Panc1 (cell line): Measurements from ENCODE around the gene HRH2. TPM values are rescaled to one million over a fixed set of nuclear protein-coding genes. Genes with fewer than 3 reads are reported as not detected.
A peak's percentile ranks its signal among the peaks of the same experiment; 100 is the strongest.

Experiments used
- ATAC-seq: fragments of 200-7000 bp; cut with Tn5 transposase; 2 replicates; pipeline ENCODE4 v1.9.1; 2020; ENCODE audit warnings: mild to moderate bottlenecking, moderate library complexity
- BruUV-seq: library from RNA; stranded (reverse); fragments of 400-500 nt; replicated peaks from 2 replicates; lab custom pipeline; 2021; lab: Mats Ljungman, UMichigan
- CTCF ChIA-PET: fragments of 300-600 bp; sonication (Branson Sonifier 250); formaldehyde crosslinking; loops from one replicate; lab custom pipeline; 2022; ENCODE audit warnings: antibody characterized with exemption; lab: Charles Lee
- POLR2A ChIA-PET: fragments of 300-600 bp; sonication (Branson Sonifier 250); formaldehyde crosslinking; loops from one replicate; lab custom pipeline; 2022; ENCODE audit warnings: antibody characterized with exemption; lab: Charles Lee
- DNase-seq: peaks from one replicate; pipeline ENCODE4 v3.0.0-alpha.2; 2010; ENCODE audit warnings: low read depth, low spot score
- H3K27ac ChIP-seq: 2 replicates; pipeline ENCODE4 v1.5.1; 2011; ENCODE audit warnings: mild to moderate bottlenecking, low read length, inconsistent platforms
- H3K27me3 ChIP-seq: fragments of 200-500 bp; sonication (Bioruptor generic); 2 replicates; pipeline ENCODE4 v1.6.0; 2014; ENCODE audit warnings: low read length, inconsistent platforms; ENCODE audit not compliant: control insufficient read depth, insufficient read depth
- H3K36me3 ChIP-seq: fragments of 200-500 bp; sonication (Bioruptor generic); 2 replicates; pipeline ENCODE4 v1.5.1; 2014; ENCODE audit warnings: inconsistent platforms, mild to moderate bottlenecking, low read length, moderate library complexity; ENCODE audit not compliant: control insufficient read depth, insufficient read depth
- H3K4me1 ChIP-seq: 2 replicates; pipeline ENCODE4 v1.5.1; 2011; ENCODE audit warnings: inconsistent platforms, mild to moderate bottlenecking, low read length, moderate library complexity; ENCODE audit not compliant: control insufficient read depth, insufficient read depth
- H3K4me3 ChIP-seq, 2 experiments: 2 replicates each; pipeline ENCODE4 v1.5.1; 2011 to 2012; ENCODE audit warnings: low read depth in 2 of 2, low read length in 2 of 2, mild to moderate bottlenecking in 2 of 2, inconsistent platforms in 1 of 2, moderate library complexity in 1 of 2
- H3K9me3 ChIP-seq: fragments of 200-500 bp; sonication (Bioruptor generic); 2 replicates; pipeline ENCODE4 v1.5.1; 2014; ENCODE audit warnings: low read depth, mild to moderate bottlenecking, inconsistent platforms, low read length, moderate library complexity; ENCODE audit not compliant: control insufficient read depth, insufficient read depth
- CTCF ChIP-seq: fragments of 450-650 bp; IDR thresholded peaks from 2 replicates; pipeline ENCODE4 v1.5.1; 2017; ENCODE audit warnings: mild to moderate bottlenecking
- POLR2AphosphoS5 ChIP-seq: IDR thresholded peaks from 2 replicates; pipeline ENCODE4 v1.6.1; 2012; ENCODE audit warnings: mild to moderate bottlenecking, low read depth, low read length, moderate library complexity
- REST ChIP-seq, 2 experiments: IDR thresholded peaks; 2 replicates each; pipeline ENCODE4 v1.6.1; 2011 to 2012; ENCODE audit warnings: low read depth in 2 of 2, control low read depth in 1 of 2, low read length in 1 of 2, mild to moderate bottlenecking in 1 of 2, moderate library complexity in 1 of 2; ENCODE audit not compliant: insufficient read depth in 1 of 2
- SIN3A ChIP-seq: IDR thresholded peaks from 2 replicates; pipeline ENCODE4 v1.6.1; 2012; ENCODE audit warnings: low read depth, mild to moderate bottlenecking, low read length, moderate library complexity, borderline replicate concordance; ENCODE audit not compliant: insufficient read depth
- TCF7L2 ChIP-seq: IDR thresholded peaks from 2 replicates; pipeline ENCODE4 v1.6.1; 2011; ENCODE audit warnings: mild to moderate bottlenecking, low read depth, low read length, inconsistent platforms
- in situ Hi-C: cut with HindIII; loops from 2 replicates; pipeline ENCODE4 v1.10.0; 2016; ENCODE audit warnings: low sequenced_read_pairs, low pct_unique_long_range_greater_than_20kb
- intact Hi-C: fragments of 100-400 bp; cut with micrococcal nuclease; formaldehyde crosslinking; loops from one replicate; pipeline ENCODE4 v1.10.0; 2022; ENCODE audit not compliant: unreplicated experiment
- total RNA-seq: library from RNA; stranded (reverse); gene quantifications from one replicate; pipeline ENCODE4 v1.2.1, GENCODE V29; 2021; ENCODE audit not compliant: unreplicated experiment

The HRH2 gene
- total RNA-seq, 1 experiment from 2014 or later, result 0.33 TPM

- TF ChIP-seq POLR2AphosphoS5 (no peak), CTCF (no peak), SIN3A (no peak), REST (IDR thresholded peaks at IDR 0.05; ENCODE audit: insufficient read depth in 1 of 2, low read depth in 2 of 2, low read length in 1 of 2) (no peak), TCF7L2 (no peak)
- intact Hi-C loops, result loop anchor here (10.0 kb wide), 1 partner anchor 132 kb away; the partner anchor contains the start of gene CPLX2
- Histone ChIP-seq H3K36me3 (no peaks in the 10 kb centered on the region), H3K4me3 (no peak overlapping the region), H3K9me3 (no peaks in the 10 kb centered on the region), H3K4me1 (no peaks in the 10 kb centered on the region), H3K27me3 (peaks cover 13% of the 10 kb centered on the region), H3K27ac (no peak overlapping the region)
- ATAC-seq, result no peak
- BruUV-seq, result no TSS peak
- in situ Hi-C loops, result no loop called here
- CTCF ChIA-PET, result no interaction called here
- DNase-seq, result no peak
- POLR2A ChIA-PET, result interaction anchor here (0.6 kb wide), 1 partner anchor 319 kb away, joined by 18 read pairs; no protein-coding TSS in a partner anchor
Observed at GRCh38 chr5:175742290-175742994, 84.6 kb downstream of the HRH2 start.

- in situ Hi-C loops (no loop called here), intact Hi-C loops (loop anchor here (10.0 kb wide), 1 partner anchor 131 kb away; the partner anchor contains the start of gene CPLX2)
- POLR2A ChIA-PET, result no interaction called here
- H3K4me3 ChIP-seq, result no peak overlapping the region
- no peaks in the 10 kb centered on the region for H3K36me3 ChIP-seq
- no peaks in the 10 kb centered on the region for H3K9me3 ChIP-seq
- no TSS peak for BruUV-seq
- no peaks in the 10 kb centered on the region for H3K4me1 ChIP-seq
- no peak for TF ChIP-seq TCF7L2
- no peak for TF ChIP-seq SIN3A
- TF ChIP-seq REST (IDR thresholded peaks at IDR 0.05; ENCODE audit: insufficient read depth in 1 of 2, low read depth in 2 of 2, low read length in 1 of 2), result peak; percentile 82 to 85
- no peak for TF ChIP-seq POLR2AphosphoS5
- DNase-seq (no peak), ATAC-seq (no peak)
- CTCF ChIA-PET, result no interaction called here
- H3K27ac ChIP-seq, result no peak overlapping the region
- H3K27me3 ChIP-seq, result peaks cover 12% of the 10 kb centered on the region
Observed at GRCh38 chr5:175743676-175744210, 85.9 kb downstream of the HRH2 start.
